Naive B cell (primary cell): ENCODE measurements around the gene ATP6V0E1. TPM values are rescaled to one million over a fixed set of nuclear protein-coding genes. Genes with fewer than 3 reads are reported as not detected.
"Not testable (repeated sequence)": the region's sequence is repeated elsewhere in the genome, so short reads cannot be mapped to it uniquely, and the experiment has no call there.

Experiments
- ATAC-seq, 2 donors: fragments of 150-1000 bp; cut with Tn5 transposase; 2 replicates each; pipeline ENCODE4 v1.10.0; 2021; ENCODE audit warnings: low read depth in 2 of 2, mild to moderate bottlenecking in 2 of 2, moderate library complexity in 2 of 2
- DNase-seq: peaks from one replicate; pipeline ENCODE4 v3.0.0; 2022
- H3K27ac Mint-ChIP-seq, 6 donors: one replicate each; pipeline ENCODE4 v1.8.0; 2020 to 2022; ENCODE audit warnings: mild to moderate bottlenecking in 6 of 6, mixed read lengths in 6 of 6, moderate library complexity in 5 of 6, inconsistent platforms in 2 of 6
- H3K27me3 Mint-ChIP-seq, 3 donors: one replicate each; pipeline ENCODE4 v1.8.0; 2021 to 2022; ENCODE audit warnings: mixed read lengths in 3 of 3, mild to moderate bottlenecking in 1 of 3
- H3K36me3 Mint-ChIP-seq, 2 donors: one replicate each; pipeline ENCODE4 v1.8.0; 2020 to 2022; ENCODE audit warnings: mixed read lengths in 2 of 2, inconsistent platforms in 1 of 2, mild to moderate bottlenecking in 1 of 2
- H3K4me1 Mint-ChIP-seq, 3 donors: one replicate each; pipeline ENCODE4 v1.8.0; 2020 to 2022; ENCODE audit warnings: mixed read lengths in 3 of 3, inconsistent platforms in 1 of 3, mild to moderate bottlenecking in 1 of 3, moderate library complexity in 1 of 3
- H3K4me3 Mint-ChIP-seq, 8 donors: one replicate each; pipeline ENCODE4 v1.8.0; 2020 to 2022; ENCODE audit warnings: mild to moderate bottlenecking in 8 of 8, mixed read lengths in 8 of 8, moderate library complexity in 8 of 8, inconsistent platforms in 2 of 8
- H3K9me3 Mint-ChIP-seq, 7 donors: one replicate each; pipeline ENCODE4 v1.8.0; 2020 to 2022; ENCODE audit warnings: mixed read lengths in 7 of 7, mild to moderate bottlenecking in 5 of 7, inconsistent platforms in 2 of 7, moderate library complexity in 1 of 7
- polyA plus RNA-seq, 6 donors: library from polyadenylated mRNA; unstranded; fragments of 300-500 nt; fragmentation: Illumina TruSeq; gene quantifications; one replicate each; pipeline ENCODE4 v1.2.3, GENCODE V29; 2021; ENCODE audit warnings: low read depth in 6 of 6

ATP6V0E1 gene
- polyA plus RNA-seq, 6 donors from 2014 or later: 386 to 553 (median 418) TPM

DNA sequence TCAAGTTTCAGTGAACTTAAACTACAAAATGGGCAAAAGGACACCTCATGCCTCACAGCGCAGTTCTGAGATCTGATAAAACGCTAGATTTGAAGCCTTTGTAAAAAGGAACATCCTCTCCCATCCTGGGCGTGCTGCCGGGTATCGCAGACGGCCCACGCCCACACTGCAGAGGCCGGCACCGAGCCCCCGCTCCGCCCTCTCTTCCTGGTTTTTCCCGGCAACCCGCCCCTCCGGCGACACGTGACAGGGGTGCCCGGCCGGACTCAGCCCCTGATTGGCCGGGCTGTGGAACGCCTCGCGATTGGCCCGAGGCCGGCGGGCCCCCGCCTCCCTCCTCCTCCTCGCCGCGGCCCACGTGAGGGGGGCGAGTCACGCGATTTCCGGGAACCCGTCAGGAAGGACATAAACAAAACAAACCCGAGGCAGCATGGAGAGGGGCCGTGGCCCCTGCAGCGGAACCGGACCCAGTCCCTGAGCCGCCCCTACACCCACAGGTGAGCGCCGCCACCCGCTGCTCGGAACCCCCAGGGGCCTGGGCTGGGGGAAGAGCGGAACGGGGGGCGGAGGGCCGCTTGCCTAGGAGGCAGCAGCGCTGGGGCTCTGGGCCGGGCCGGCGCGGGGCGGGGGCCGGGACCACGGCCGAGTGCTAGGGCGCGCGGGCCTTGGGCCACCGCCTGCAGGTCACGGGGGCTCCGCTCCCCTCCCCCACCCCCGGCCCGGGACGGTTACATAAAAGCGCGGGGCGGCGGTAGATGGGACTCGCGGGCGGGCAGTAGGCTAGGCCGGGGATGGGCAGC is 72.6 kb downstream of the ATP6V0E1 start, which contains the start of gene CREBRF:
CREBRF (plus strand) TSS at position 370 of the 800 bp plus-strand sequence. CDS start 24,424 bp downstream, outside the sequence.
- DNase-seq (peak; percentile 100), ATAC-seq (peak; percentile 63 to 65)
- H3K36me3 Mint-ChIP-seq: no peaks in the 10 kb centered on the region
- H3K9me3 Mint-ChIP-seq: no peaks in the 10 kb centered on the region
- peaks cover 0 to 15% (median 0%) of the 10 kb centered on the region in 3 donors for H3K27me3 Mint-ChIP-seq
- peak within 1 kb of the TSS; percentile 80 to 99 (median 96) for H3K4me3 Mint-ChIP-seq
- peaks cover 19 to 33% (median 21%) of the 10 kb centered on the region in 3 donors for H3K4me1 Mint-ChIP-seq
- peak within 1 kb of the TSS; percentile 90 to 99 (median 98) for H3K27ac Mint-ChIP-seq

DNA sequence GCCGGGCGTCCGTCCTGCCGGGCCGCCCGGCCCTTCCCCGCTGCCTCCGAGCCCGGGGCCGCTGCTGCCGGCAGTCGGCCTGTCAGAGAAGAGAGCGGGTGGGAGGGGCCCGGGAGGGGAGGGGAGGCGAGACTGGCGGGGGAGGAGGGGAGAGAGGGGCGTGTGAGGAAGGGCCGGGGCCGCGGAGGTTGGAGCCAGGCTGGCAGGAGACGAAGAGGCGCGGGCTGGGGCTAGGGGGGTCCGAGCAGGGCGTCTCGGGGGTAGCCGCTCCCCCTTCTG is 73.2 kb downstream of the ATP6V0E1 start:
- H3K9me3 Mint-ChIP-seq: no peaks in the 10 kb centered on the region
- H3K36me3 Mint-ChIP-seq: no peaks in the 10 kb centered on the region
- peaks cover 24 to 38% (median 25%) of the 10 kb centered on the region in 3 donors for H3K4me1 Mint-ChIP-seq
- H3K4me3 Mint-ChIP-seq: peak overlapping the region; percentile 80 to 99 (median 96)
- H3K27me3 Mint-ChIP-seq: peaks cover 0 to 11% (median 0%) of the 10 kb centered on the region in 3 donors
- ATAC-seq (peak; percentile 44 to 47), DNase-seq (no peak)
- peak overlapping the region; percentile 90 to 99 (median 97) for H3K27ac Mint-ChIP-seq

- Mint-ChIP-seq H3K4me3 (peak overlapping the region; percentile 80 to 99 (median 96)), H3K4me1 (peaks cover 30 to 42% (median 31%) of the 10 kb centered on the region in 3 donors), H3K27ac (peak overlapping the region; percentile 90 to 99 (median 97)), H3K9me3 (no peaks in the 10 kb centered on the region), H3K27me3 (peaks cover 0 to 6% (median 0%) of the 10 kb centered on the region in 3 donors), H3K36me3 (no peaks in the 10 kb centered on the region)
- peak; percentile 98 for DNase-seq
- ATAC-seq: peak; percentile 76
Measured at GRCh38 chr5:173057062-173057924, 73.7 kb downstream of the ATP6V0E1 start.

- peaks cover 41 to 74% (median 53%) of the 10 kb centered on the region in 3 donors for H3K4me1 Mint-ChIP-seq
- H3K27me3 Mint-ChIP-seq: no peaks in the 10 kb centered on the region
- ATAC-seq (no peak), DNase-seq (no peak)
- no peaks in the 10 kb centered on the region for H3K9me3 Mint-ChIP-seq
- peak overlapping the region in 1 of 6 donors; percentile 79 for H3K27ac Mint-ChIP-seq
- no peak overlapping the region for H3K4me3 Mint-ChIP-seq
- peaks cover 0 to 7% of the 10 kb centered on the region in 2 donors for H3K36me3 Mint-ChIP-seq
Measured at GRCh38 chr5:173062141-173062540, 78.6 kb downstream of the ATP6V0E1 start.

DNA sequence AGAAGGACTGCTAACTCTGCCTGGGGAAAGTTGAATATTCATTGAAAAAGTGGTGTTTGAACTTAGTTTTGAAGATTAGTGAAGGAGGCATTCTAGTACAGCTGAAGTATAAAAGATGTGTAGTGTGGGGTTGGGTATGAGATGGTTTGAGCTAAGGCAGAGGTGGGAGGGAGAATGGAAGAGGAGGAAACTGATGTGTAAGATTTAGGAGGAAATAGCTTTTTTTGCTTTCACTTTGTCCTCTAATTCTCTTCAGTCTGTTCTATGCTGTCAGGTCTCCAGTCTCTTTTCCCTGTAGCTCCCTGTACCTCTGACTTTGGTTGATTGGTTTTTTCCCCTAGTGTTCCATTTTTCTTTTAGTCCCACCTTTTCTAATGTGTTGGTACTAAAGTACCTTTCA is 81.6 kb downstream of the ATP6V0E1 start:
- Mint-ChIP-seq H3K36me3 (peaks cover 0 to 7% of the 10 kb centered on the region in 2 donors), H3K27me3 (no peaks in the 10 kb centered on the region), H3K27ac (peak overlapping the region; percentile 39 to 97 (median 84)), H3K9me3 (no peaks in the 10 kb centered on the region), H3K4me3 (peak overlapping the region in 7 of 8 donors; percentile 4 to 65 (median 35)), H3K4me1 (peaks cover 50 to 82% (median 72%) of the 10 kb centered on the region in 3 donors)
- ATAC-seq (peak; percentile 51 to 52), DNase-seq (no peak)

GRCh38 chr5:173069671-173070070 is 86.1 kb downstream of the ATP6V0E1 start:
- H3K4me1 Mint-ChIP-seq: peaks cover 50 to 71% (median 56%) of the 10 kb centered on the region in 3 donors
- peak; percentile 3 for DNase-seq

DNA sequence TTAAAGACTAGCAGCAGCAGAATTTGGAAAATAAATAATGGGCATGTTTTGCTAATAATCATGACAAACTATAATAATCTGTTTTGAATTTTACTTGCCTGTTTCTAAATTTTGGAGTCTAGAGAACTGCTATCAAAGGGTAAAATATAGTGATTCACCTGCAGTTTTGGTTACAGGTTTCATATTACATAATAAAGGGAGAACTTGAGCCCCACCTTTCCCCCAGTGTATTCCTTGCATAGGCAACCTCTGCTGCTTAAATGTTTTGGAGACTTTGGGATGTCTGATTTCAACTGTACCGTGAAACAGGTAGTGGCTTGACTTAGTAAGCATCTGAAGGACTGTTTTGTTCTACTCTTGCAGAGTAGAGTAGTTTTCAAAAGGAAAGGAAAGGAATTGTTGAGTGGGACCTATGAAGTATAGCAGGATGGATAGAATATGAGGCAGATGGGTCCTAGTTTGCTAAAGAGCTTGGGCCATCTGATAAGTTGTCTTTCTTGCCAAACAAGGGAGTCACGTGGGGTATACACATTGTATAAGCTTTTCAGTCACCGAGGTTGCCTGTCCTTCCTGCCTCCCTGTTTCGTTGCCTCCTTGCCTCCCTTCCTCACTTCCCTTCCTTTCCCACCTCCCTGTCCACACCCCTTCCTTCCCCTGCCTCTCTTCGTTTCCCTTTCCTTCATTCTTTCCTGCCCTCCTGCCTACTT is 91.7 kb downstream of the ATP6V0E1 start:
- H3K4me1 Mint-ChIP-seq: peaks cover 24 to 47% (median 44%) of the 10 kb centered on the region in 3 donors
- H3K4me3 Mint-ChIP-seq: peak overlapping the region in 1 of 8 donors; percentile 63
- DNase-seq (no peak), ATAC-seq (no peak)
- H3K36me3 Mint-ChIP-seq: peaks cover 0 to 8% of the 10 kb centered on the region in 2 donors
- no peaks in the 10 kb centered on the region for H3K27me3 Mint-ChIP-seq
- peaks cover 0 to 5% (median 0%) of the 10 kb centered on the region in 7 donors for H3K9me3 Mint-ChIP-seq
- H3K27ac Mint-ChIP-seq: peak overlapping the region in 2 of 6 donors; percentile 49 to 73

More at GRCh38 chr5:173069671-173070070, 86.1 kb downstream of the ATP6V0E1 start:
- peaks cover 0 to 7% of the 10 kb centered on the region in 2 donors for H3K36me3 Mint-ChIP-seq
- H3K9me3 Mint-ChIP-seq: no peaks in the 10 kb centered on the region
- H3K27ac Mint-ChIP-seq: peak overlapping the region in 5 of 6 donors; percentile 5 to 93 (median 64)
- peak; percentile 56 to 57 for ATAC-seq
- H3K4me3 Mint-ChIP-seq: peak overlapping the region in 7 of 8 donors; percentile 47 to 83 (median 68)
- no peaks in the 10 kb centered on the region for H3K27me3 Mint-ChIP-seq

- Mint-ChIP-seq H3K27me3 (no peaks in the 10 kb centered on the region), H3K27ac (peak overlapping the region in 1 of 6 donors; percentile 73), H3K9me3 (peaks cover 0 to 5% (median 0%) of the 10 kb centered on the region in 7 donors), H3K4me1 (peaks cover 19 to 46% (median 38%) of the 10 kb centered on the region in 3 donors), H3K36me3 (peaks cover 5 to 13% of the 10 kb centered on the region in 2 donors), H3K4me3 (peak overlapping the region in 1 of 8 donors; percentile 63)
- ATAC-seq (no peak), DNase-seq (no peak)
Measured at GRCh38 chr5:173075970-173076369, 92.4 kb downstream of the ATP6V0E1 start.

DNA sequence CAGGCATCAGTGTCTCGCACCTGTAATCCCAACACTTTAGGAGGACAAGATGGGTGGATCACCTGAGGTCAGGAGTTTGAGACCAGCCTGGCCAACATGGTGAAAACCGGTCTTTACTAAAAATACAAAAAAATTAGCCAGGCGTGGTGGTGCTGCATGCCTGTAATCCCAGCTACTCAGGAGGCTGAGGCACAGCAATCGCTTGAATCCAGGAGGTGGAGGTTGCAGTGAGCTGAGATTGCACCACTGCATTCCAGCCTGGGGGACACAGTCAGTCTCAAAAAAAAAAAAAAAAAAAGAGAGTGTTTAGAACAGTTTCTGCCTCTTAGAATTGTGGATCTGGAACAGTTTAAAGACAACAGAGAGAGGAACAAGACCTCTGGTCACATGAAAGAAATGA is 92.9 kb downstream of the ATP6V0E1 start:
- H3K4me3 Mint-ChIP-seq, H3K27me3 Mint-ChIP-seq, DNase-seq, H3K9me3 Mint-ChIP-seq, ATAC-seq: not testable (repeated sequence)
- Mint-ChIP-seq H3K4me1 (peaks cover 17 to 46% (median 38%) of the 10 kb centered on the region in 3 donors), H3K27ac (peak overlapping the region in 1 of 6 donors; percentile 96), H3K36me3 (peaks cover 10 to 18% of the 10 kb centered on the region in 2 donors)

- H3K27ac Mint-ChIP-seq: peak overlapping the region in 3 of 6 donors; percentile 51 to 61 (median 57)
- ATAC-seq: no peak
- peaks cover 18 to 20% of the 10 kb centered on the region in 2 donors for H3K36me3 Mint-ChIP-seq
Measured at GRCh38 chr5:173078878-173079277, 95.3 kb downstream of the ATP6V0E1 start.

More at GRCh38 chr5:173078878-173079277, 95.3 kb downstream of the ATP6V0E1 start:
- Mint-ChIP-seq H3K4me1 (peaks cover 17 to 38% (median 27%) of the 10 kb centered on the region in 3 donors), H3K4me3 (no peak overlapping the region), H3K27me3 (no peaks in the 10 kb centered on the region), H3K9me3 (peaks cover 0 to 5% (median 0%) of the 10 kb centered on the region in 7 donors)
- DNase-seq: no peak
